H1 (cell line): ENCODE results near the gene VAT1L.

ENCODE experiments used
- CBX5 ChIP-seq: fragments of 300-800, 300-1000 bp; sonication (generic); IDR thresholded peaks from 2 replicates; pipeline ENCODE4 v1.7.1; 2016; ENCODE audit warnings: antibody characterized with exemption, low read length, low read depth
- GTF2F1 ChIP-seq: IDR thresholded peaks from 2 replicates; pipeline ENCODE4 v1.6.1; 2012; ENCODE audit warnings: low read depth, low read length, improper control_type of control experiment, borderline replicate concordance
- JUND ChIP-seq: IDR thresholded peaks from 2 replicates; pipeline ENCODE4 v1.6.1; 2011; ENCODE audit warnings: mild to moderate bottlenecking, improper control_type of control experiment, low read length
- KDM1A ChIP-seq: fragments of 200-600, 300-600 bp; sonication (generic); IDR thresholded peaks from 2 replicates; pipeline ENCODE4 v1.7.1; 2016; ENCODE audit warnings: mild to moderate bottlenecking, low read length, borderline replicate concordance
- POLR2AphosphoS5 ChIP-seq: IDR thresholded peaks from 2 replicates; pipeline ENCODE4 v1.6.1; 2011; ENCODE audit warnings: low read depth, low read length
- RAD21 ChIP-seq, 2 experiments: IDR thresholded peaks in 1 of 2; conservative IDR thresholded peaks in 1 of 2; 2 replicates each; pipeline ENCODE4 v1.6.1; 2011; ENCODE audit warnings: low read depth in 2 of 2, low read length in 2 of 2, improper control_type of control experiment in 1 of 2, inconsistent platforms in 1 of 2, mild to moderate bottlenecking in 1 of 2, moderate library complexity in 1 of 2
- SUZ12 ChIP-seq: fragments of 200-600 bp; sonication (generic); IDR thresholded peaks from 2 replicates; pipeline ENCODE4 v1.6.1; 2012; ENCODE audit warnings: mild to moderate bottlenecking, inconsistent platforms, low read length, moderate library complexity, mixed read lengths
- TF ChIP-seq, protein P1 (sequence below), 3 experiments: IDR thresholded peaks; 1 replicate in 2 of 3; 2 replicates in 1 of 3; pipeline versions ENCODE4 v1.5.1 to v1.6.1; 2011; ENCODE audit warnings: low read length in 3 of 3, mild to moderate bottlenecking in 3 of 3, inconsistent platforms in 2 of 3, low read depth in 1 of 3, moderate library complexity in 1 of 3; ENCODE audit not compliant: insufficient read depth in 1 of 3; ENCODE audit errors: control extremely low read depth in 1 of 3

DNA sequence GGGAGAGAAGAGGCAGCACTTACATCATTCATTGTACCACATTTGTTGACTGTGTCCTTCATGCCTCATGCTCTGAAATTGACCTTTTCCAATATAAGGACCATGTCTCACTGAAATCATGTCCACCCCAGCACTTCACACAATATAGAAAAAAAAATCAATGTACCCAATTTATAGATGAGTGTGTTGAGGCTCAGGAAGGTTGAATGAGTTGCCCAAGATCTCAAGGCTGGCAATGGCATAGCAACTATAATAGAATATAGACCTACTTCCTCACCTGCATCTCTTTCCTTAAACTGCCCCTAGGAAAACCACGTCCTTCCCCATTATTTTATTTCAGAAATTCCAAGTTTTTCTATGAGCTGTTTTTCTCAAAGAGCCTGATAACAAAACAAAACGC, 912 bp upstream of the VAT1L start:
- TF ChIP-seq, protein P1, sequence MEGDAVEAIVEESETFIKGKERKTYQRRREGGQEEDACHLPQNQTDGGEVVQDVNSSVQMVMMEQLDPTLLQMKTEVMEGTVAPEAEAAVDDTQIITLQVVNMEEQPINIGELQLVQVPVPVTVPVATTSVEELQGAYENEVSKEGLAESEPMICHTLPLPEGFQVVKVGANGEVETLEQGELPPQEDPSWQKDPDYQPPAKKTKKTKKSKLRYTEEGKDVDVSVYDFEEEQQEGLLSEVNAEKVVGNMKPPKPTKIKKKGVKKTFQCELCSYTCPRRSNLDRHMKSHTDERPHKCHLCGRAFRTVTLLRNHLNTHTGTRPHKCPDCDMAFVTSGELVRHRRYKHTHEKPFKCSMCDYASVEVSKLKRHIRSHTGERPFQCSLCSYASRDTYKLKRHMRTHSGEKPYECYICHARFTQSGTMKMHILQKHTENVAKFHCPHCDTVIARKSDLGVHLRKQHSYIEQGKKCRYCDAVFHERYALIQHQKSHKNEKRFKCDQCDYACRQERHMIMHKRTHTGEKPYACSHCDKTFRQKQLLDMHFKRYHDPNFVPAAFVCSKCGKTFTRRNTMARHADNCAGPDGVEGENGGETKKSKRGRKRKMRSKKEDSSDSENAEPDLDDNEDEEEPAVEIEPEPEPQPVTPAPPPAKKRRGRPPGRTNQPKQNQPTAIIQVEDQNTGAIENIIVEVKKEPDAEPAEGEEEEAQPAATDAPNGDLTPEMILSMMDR (IDR thresholded peaks at IDR 0.05; ENCODE audit: control extremely low read depth in 1 of 3, insufficient read depth in 1 of 3, low read depth in 1 of 3, low read length in 3 of 3) = no peak
- TF ChIP-seq SUZ12 (no peak), GTF2F1 (no peak), JUND (no peak), POLR2AphosphoS5 (no peak), KDM1A (0 out of 2 replicates have a peak, but pooled peaks have one; percentile 26), RAD21 (IDR thresholded peaks at IDR 0.05 in 1 of 2, conservative IDR thresholded peaks at IDR 0.05 in 1 of 2; ENCODE audit: low read depth in 2 of 2, low read length in 2 of 2) (no peak), CBX5 (no peak)
